ENCODE results near the gene HMCN2.

Gene HMCN2

DNA sequence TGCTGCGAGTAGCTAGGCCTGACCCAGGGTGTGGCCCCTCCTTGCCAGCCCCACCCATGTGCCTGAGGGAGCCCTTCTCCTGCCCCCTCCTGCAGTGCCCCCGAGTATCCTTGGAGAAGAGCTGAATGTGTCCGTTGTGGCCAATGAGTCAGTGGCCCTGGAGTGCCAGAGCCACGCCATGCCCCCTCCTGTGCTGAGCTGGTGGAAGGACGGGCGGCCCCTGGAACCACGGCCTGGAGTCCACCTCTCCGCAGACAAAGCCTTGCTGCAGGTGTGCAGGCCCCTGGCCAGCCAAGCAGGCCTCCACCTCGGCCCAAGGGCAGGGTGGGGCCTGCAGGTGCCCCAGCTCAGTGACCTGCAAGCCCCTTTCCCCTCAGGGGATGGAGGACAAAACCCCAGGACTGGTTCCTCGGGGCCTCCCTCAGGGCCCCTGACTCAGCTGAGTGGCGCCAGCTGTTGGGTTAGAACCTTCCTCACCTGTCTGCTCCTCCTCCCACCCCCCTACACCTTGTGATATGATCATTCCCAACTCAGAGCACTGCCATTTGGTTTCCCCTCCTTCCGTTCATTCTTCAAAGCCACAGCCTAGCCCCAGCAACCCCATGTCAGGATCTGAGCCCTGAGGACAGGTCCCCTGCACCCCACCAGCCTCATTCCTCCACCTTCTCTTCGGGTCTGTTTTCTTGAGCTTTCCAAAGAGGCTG, 99.2 kb downstream of the HMCN2 start:
- DNase-seq (ENCODE audit: low read depth in 1 of 2, low spot score in 1 of 2) = no peak

- no peak for DNase-seq (ENCODE audit: low read depth in 1 of 2, low spot score in 1 of 2)
Measured at GRCh38 chr9:130365323-130365721, 99.8 kb downstream of the HMCN2 start.

DNA sequence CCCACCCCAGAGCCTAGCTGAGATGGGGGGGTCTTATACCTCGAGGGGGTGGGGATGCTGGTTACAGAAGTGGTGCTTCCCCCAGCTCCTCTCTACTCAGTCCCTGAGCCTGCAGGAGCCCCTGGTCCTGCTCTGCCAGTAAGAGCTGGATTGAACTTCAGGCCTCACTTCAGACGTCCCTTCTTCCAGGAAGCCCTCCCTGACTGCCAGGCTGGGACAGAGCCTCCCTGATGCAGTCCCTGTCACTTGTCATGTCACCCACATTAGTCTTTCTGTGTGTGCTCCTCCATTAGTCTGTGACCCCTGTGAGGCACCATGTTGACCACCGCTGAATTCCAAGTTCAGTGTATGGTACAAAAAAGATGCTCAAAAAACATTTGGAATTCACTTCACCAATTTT, 100.5 kb downstream of the HMCN2 start:
- no peak for DNase-seq (ENCODE audit: low read depth in 1 of 2, low spot score in 1 of 2)

DNA sequence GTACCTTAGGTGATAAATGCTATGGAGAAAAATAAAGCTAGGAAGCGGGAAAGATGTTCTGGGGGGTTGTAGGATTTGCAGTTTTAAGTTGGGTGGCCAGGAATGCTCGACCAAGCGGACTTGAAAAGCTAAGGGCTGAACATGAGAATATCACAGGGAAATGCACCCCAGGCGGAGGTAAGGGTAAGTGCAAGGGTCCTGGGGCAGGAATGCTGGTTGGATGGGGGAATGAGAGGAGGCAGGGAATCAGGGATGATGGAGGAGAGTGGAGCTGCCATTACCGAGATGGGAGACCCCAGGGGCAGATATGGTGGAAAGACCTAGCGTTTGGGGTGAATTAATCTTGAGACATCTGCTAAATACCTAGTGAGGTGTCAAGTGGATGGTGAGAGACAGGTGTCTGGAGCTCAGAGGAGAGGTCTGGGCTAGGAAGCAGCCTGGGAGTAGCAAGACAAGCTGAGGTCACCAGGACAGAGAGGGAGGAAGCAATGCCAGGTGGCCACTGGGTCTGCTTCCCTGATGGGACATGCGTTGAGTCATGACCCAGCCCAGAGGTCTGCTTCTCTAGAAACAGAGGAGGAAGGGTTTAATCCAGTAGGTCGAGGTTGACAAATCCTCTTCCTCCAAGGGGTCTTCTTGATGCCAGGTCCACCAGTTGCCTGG, 101.5 kb downstream of the HMCN2 start:
- no peak for DNase-seq (ENCODE audit: low read depth in 1 of 2, low spot score in 1 of 2)

DNA sequence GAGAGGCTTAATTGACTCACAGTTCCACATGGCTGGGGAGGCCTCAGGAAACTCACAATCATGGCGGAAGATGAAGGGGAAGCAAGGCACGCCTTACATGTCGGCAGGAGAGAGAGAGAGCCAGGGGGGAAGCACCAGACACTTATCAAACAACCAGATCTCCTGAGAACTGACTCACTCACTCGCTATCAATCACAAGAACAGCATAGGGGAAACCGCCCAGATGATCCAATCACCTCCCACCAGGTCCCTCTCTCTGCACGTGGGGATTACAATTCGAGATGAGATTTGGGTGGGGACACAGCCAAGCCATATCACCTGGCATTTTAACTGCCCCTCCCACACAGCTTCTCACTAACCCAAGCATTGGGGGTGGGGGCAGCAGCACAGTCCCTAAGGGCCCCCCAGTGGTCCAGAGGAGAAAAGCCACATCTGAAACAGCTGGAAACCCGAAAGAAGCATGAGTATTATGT, 103.1 kb downstream of the HMCN2 start:
- no peak for DNase-seq (ENCODE audit: low read depth in 1 of 2, low spot score in 1 of 2)

DNA sequence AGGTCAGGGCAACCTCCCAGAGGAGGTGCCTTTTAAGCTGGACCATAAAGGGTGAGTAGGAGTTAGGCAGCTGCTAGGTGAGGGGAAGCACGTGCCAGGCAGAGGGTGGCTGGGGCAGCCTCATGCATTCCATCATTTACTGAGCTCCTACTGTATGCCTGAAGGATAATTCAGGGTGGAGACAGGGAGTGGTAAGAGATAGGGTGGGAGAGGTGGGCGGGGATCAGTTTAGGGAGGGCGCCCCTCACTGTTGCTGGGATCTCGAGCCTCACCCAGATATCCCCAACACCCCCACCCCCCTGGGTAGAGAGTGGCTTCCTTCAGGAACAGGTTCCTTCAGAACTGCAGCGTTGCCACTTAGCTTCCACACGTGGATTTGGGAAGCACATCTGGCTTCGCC, 104.7 kb downstream of the HMCN2 start:
- DNase-seq (ENCODE audit: low read depth in 1 of 2, low spot score in 1 of 2) = no peak

GRCh38 chr9:130371196-130371966, 105.8 kb downstream of the HMCN2 start:
- no peak for DNase-seq (ENCODE audit: low read depth in 1 of 2, low spot score in 1 of 2)

DNA sequence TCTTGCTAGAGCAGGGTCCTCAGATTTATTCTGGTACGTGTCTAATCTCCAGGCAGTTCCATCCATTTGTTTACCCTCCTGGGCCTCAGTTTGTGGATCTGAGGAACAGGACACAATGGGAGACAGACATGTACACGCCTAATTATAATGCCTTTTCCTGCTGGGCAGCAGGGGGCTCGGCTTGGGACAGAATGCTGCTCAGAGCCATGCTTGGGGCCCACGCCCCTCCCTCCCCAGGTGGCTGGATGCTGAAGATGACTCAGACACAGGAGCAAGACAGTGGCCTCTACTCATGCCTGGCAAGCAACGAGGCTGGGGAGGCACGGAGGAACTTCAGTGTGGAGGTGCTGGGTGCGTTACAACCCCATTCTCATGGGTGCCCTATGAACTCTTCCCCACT, 106.5 kb downstream of the HMCN2 start:
- DNase-seq (ENCODE audit: low read depth in 1 of 2, low spot score in 1 of 2) = no peak

DNA sequence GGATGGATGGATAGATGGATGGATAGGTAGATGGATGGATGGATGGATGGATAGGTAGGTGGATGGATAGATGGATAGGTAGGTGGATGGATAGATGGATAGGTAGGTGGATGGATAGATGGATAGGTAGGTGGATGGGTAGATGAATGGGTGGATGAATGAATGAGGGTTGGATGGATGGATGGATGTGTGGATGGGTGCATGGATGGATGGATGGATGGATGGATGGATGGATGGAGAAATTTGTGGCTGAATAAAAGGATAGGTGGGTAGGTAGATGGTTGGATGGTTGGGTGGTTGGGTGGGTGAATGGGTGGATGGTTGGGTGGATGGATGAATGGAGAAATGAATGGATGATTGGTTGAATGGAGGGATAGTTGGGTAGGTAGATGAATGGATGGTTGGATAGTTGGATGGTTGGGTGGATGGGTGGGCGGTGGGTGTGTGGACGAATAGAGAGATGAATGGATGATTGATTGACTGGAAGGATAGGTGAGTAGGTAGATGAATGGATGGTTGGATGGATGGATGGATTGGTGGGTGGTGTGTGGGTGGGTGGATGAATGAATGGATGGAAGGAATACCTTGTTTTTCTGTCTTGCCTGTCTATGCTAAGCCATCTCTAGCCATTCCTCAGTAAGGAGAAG, 108.2 kb downstream of the HMCN2 start:
- DNase-seq (ENCODE audit: low read depth in 1 of 2, low spot score in 1 of 2) = no peak

GRCh38 chr9:130377612-130378011, 112.1 kb downstream of the HMCN2 start:
- DNase-seq (ENCODE audit: low read depth in 1 of 2, low spot score in 1 of 2) = no peak

- DNase-seq (ENCODE audit: low read depth in 1 of 2, low spot score in 1 of 2) = no peak
Measured at GRCh38 chr9:130378875-130379648, 113.5 kb downstream of the HMCN2 start.

DNA sequence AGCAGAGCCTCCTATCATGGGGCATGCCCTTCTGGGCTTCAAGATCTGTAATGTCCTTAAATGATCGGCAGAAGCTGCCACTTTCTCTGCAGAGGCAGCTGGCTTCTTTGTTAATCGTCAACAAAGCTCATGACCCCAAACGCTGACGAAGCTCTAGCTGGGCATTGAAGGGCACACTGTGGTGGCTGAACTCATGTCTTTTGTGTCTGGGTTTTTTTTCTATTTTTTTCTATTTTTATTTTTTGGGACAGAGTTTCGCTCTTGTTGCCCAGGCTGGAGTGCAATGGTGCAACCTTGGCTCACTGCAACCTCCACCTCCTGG, 114.0 kb downstream of the HMCN2 start:
- no peak for DNase-seq (ENCODE audit: low read depth in 1 of 2, low spot score in 1 of 2)

DNA sequence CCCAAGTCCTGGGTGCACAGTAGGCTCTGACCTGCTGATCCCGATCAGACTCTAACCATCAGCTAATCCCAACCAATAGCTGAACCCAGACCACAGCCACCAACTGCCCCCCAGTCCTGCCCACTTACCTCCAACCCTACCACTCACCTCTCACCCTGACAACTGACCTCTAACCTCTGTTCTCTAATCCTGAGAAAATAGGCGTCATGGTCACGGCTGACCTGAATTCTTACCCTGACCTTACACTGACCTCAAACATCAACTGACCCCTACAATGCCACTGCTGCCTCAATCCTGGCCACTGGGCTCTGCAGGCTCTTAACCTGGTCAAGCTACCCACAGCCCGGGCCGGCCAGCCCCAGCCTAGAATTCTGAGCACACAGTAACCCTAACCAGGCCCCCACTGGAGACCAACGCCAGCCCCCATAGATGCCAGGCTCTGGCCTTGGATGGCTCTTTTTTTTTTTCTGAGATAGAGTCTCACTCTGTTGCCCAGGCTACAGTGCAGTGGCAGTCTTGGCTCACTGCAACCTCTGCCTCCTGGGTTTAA, 115.4 kb downstream of the HMCN2 start:
- no peak for DNase-seq (ENCODE audit: low read depth in 1 of 2, low spot score in 1 of 2)

DNA sequence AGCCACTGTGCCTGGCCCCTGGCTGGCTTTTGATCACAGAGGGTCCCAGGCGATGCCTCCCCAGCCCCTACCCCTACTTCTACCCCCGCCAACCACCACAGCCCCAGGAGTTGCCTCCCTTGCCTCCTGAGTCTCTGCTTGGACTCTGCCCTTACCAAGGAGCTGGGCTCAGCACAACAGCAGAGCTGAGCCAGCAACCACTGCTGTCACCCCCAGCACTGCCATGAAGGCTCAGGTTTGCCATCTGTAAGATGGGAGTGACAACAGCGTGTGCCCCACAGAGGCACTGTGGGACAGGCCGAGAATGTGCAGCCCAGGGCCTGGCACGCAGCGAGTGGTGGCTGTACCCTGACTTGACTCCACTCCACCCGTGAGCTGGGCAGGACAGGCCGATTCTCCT, 116.1 kb downstream of the HMCN2 start:
- DNase-seq (ENCODE audit: low read depth in 1 of 2, low spot score in 1 of 2) = no peak

DNA sequence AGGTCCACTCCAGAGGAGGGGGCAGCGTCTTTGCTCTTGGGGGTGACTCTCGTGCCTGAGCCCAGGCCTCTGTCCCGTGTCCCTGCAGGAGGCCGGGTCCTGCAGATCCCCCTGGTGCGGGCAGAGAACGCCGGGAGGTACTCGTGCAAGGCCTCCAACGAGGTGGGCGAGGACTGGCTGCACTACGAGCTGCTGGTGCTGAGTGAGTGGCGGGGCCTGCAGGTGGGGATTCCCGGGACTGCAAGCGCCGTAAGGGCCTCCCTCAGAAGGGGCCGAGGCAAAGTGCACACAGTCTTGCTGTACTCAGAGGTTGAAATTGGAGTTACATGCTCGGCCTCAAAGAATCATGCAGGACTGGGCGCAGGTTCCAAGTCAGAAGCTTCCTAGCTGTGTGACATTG, 116.5 kb downstream of the HMCN2 start:
- DNase-seq (ENCODE audit: low read depth in 1 of 2, low spot score in 1 of 2) = no peak

DNA sequence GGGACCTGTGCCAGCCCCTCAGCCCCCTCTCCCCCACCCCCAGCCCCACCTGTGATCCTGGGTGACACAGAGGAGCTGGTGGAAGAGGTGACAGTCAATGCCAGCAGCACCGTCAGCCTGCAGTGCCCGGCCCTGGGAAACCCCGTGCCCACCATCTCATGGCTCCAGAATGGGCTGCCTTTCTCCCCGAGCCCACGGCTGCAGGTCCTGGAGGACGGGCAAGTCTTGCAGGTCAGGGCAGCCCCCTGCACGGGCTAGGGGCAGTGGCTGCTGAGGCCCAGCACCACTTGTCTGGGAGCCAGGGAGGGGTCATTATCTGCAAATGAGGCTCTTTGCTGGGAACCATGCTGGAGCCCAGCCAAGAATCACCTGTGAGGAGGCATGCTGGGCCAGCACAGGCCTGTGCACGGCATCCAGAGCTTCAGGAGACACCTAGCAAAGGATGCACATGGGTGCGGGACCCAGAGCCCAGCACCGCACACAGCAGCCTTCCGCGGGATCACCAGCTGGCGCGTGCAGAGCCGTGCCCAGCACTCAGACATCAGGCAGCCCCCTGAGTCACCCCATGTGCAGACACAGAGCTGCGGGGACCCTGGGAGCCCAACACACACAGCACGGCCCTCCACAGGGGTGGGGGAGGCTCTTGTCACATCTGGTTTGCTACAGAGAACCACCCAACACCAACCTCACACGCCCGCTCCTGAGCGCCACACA, 117.2 kb downstream of the HMCN2 start:
- no peak for DNase-seq (ENCODE audit: low read depth in 1 of 2, low spot score in 1 of 2)

GRCh38 chr9:130383350-130383715, 117.8 kb downstream of the HMCN2 start:
- no peak for DNase-seq (ENCODE audit: low read depth in 1 of 2, low spot score in 1 of 2)

DNA sequence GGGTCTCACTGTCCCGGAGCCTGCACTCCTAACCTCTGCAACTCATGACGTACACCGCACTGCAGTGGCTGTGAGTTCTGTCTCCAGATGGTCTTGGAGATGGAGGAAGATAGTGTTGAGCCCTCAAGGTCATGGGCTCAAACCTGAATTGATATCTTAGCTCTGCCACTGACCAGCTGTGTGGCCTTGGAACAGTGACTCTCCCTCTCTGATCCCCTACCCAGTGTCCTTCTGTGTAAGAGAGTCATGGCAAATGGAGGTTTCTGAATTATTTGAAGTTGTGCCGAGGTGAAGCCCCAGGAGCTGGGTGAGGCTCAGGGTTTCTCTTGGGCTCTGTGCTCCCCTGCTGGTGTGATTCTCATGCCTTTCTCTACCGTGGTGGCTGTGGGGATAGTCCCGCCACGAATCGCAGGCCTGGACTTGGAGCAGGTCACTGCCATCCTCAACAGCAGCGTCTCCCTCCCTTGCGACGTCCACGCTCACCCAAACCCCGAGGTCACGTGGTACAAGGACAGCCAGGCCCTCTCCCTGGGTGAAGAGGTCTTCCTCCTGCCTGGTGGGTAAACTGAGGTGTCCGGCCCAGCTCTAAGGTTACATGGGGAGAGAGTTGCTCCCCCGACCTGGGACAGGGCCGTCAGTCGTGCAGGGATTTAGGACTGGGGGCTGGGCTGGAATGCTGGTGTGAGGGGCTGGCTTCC, 118.6 kb downstream of the HMCN2 start:
- DNase-seq (ENCODE audit: low read depth in 1 of 2, low spot score in 1 of 2) = no peak

- no peak for DNase-seq (ENCODE audit: low read depth in 1 of 2, low spot score in 1 of 2)
Measured at GRCh38 chr9:130385257-130385656, 119.7 kb downstream of the HMCN2 start.

- DNase-seq (ENCODE audit: low read depth in 1 of 2, low spot score in 1 of 2) = no peak
Measured at GRCh38 chr9:130387398-130387797, 121.8 kb downstream of the HMCN2 start.

Measured in stimulated activated CD4-positive, alpha-beta T cell treated with anti-CD3 and anti-CD28 coated beads, Interleukin-15, amount 100 ng/mL, for 1 hour (primary cell).